ENCODE measurements around the gene ABTB2.

The ABTB2 gene

DNA sequence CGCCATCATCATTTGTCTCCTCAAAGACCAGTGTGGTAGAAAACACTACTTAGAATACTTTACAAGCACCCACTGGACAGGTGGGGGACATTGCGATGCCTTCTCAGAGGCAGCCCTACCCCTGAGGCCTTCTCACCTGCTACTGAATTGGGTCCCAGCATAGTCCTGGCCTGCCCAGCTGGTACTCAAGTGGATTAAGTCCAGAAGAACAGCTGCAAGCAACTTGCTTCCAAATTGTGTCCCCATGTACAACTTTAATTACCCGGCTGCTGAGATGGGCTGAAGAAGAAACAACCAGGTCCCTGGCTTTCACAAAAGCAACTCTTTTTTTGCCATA, 12.3 kb downstream of the ABTB2 start:
- Histone ChIP-seq H3K4me3 (ENCODE audit: low read depth in 1 of 2, low read length in 2 of 2) (no peak overlapping the region), H2AFZ (ENCODE audit: low read depth, low read length) (no peak overlapping the region), H4K20me1 (ENCODE audit: insufficient read depth, low read length) (no peaks in the 10 kb centered on the region), H3K4me2 (ENCODE audit: insufficient read depth, low read length) (no peak overlapping the region), H3K27me3 (ENCODE audit: insufficient read depth, low read length, poor library complexity) (peaks cover 41% of the 10 kb centered on the region), H3K79me2 (ENCODE audit: insufficient read depth, low read length) (no peaks in the 10 kb centered on the region), H3K4me1 (ENCODE audit: insufficient read depth, low read length) (no peaks in the 10 kb centered on the region), H3K9me3 (ENCODE audit: insufficient read depth, low read length, severe bottlenecking) (no peaks in the 10 kb centered on the region), H3K36me3 (ENCODE audit: insufficient read depth, low read length) (no peaks in the 10 kb centered on the region), H3K27ac (ENCODE audit: low read length) (no peak overlapping the region), H3K9ac (ENCODE audit: low read depth, low read length) (no peak overlapping the region)
- no peak for ATAC-seq (ENCODE audit: insufficient read depth, low read depth)
- no peak for DNase-seq
- no peak for TF ChIP-seq EZH2 (IDR thresholded peaks at IDR 0.05; ENCODE audit: borderline replicate concordance, low read depth, low read length, severe bottlenecking)
- TF ChIP-seq, protein P1, sequence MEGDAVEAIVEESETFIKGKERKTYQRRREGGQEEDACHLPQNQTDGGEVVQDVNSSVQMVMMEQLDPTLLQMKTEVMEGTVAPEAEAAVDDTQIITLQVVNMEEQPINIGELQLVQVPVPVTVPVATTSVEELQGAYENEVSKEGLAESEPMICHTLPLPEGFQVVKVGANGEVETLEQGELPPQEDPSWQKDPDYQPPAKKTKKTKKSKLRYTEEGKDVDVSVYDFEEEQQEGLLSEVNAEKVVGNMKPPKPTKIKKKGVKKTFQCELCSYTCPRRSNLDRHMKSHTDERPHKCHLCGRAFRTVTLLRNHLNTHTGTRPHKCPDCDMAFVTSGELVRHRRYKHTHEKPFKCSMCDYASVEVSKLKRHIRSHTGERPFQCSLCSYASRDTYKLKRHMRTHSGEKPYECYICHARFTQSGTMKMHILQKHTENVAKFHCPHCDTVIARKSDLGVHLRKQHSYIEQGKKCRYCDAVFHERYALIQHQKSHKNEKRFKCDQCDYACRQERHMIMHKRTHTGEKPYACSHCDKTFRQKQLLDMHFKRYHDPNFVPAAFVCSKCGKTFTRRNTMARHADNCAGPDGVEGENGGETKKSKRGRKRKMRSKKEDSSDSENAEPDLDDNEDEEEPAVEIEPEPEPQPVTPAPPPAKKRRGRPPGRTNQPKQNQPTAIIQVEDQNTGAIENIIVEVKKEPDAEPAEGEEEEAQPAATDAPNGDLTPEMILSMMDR (IDR thresholded peaks at IDR 0.05; ENCODE audit: borderline replicate concordance, extremely low read depth, low read length, poor library complexity, severe bottlenecking) = no peak

DNA sequence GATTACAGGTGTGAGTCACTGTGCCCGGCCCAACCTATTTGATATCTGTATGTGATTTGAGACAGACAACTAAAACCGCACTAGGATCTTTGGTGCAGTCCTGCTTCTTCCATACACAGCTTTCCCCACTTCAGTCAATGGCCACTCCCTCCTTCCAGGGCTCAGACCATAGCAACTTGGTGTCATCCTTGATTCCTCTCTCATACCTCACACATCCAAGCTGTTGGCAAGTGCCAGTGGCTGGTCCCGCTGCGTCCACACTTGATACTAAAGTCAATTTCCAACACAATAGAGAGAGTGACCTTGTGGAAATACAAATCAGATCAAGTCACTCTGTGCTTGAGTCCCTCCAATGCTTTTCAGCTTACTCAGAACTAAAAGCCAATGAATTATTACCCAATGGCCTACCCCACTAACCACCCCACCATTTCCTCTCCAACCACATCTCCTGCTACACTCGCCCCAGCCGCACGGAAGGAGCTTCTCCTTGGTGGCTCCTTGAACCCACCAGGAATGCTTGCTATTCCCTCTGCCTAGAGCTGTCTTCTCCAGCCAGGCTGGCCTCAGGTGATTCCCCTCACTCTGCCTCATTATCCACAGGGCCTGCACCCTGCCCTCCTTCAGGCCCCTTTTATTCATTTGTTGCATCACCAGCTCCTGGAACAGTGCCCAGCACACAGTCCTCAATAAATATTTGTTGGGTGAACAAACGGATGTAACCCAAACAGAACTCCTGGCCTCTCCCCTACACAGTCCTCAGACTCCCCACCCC, 12.9 kb downstream of the ABTB2 start:
- no peak overlapping the region for H3K4me2 ChIP-seq (ENCODE audit: insufficient read depth, low read length)
- H3K79me2 ChIP-seq (ENCODE audit: insufficient read depth, low read length) = no peaks in the 10 kb centered on the region
- no peak overlapping the region for H3K9ac ChIP-seq (ENCODE audit: low read depth, low read length)
- no peaks in the 10 kb centered on the region for H3K36me3 ChIP-seq (ENCODE audit: insufficient read depth, low read length)
- no peak for DNase-seq
- no peaks in the 10 kb centered on the region for H3K4me1 ChIP-seq (ENCODE audit: insufficient read depth, low read length)
- H2AFZ ChIP-seq (ENCODE audit: low read depth, low read length) = no peak overlapping the region
- TF ChIP-seq, protein P1 (IDR thresholded peaks at IDR 0.05; ENCODE audit: borderline replicate concordance, extremely low read depth, low read length, poor library complexity, severe bottlenecking) = no peak
- no peak for TF ChIP-seq EZH2 (IDR thresholded peaks at IDR 0.05; ENCODE audit: borderline replicate concordance, low read depth, low read length, severe bottlenecking)
- H3K27me3 ChIP-seq (ENCODE audit: insufficient read depth, low read length, poor library complexity) = peaks cover 43% of the 10 kb centered on the region
- H4K20me1 ChIP-seq (ENCODE audit: insufficient read depth, low read length) = no peaks in the 10 kb centered on the region
- H3K9me3 ChIP-seq (ENCODE audit: insufficient read depth, low read length, severe bottlenecking) = no peaks in the 10 kb centered on the region
- no peak overlapping the region for H3K4me3 ChIP-seq (ENCODE audit: low read depth in 1 of 2, low read length in 2 of 2)
- H3K27ac ChIP-seq (ENCODE audit: low read length) = no peak overlapping the region
- no peak for ATAC-seq (ENCODE audit: insufficient read depth, low read depth)

DNA sequence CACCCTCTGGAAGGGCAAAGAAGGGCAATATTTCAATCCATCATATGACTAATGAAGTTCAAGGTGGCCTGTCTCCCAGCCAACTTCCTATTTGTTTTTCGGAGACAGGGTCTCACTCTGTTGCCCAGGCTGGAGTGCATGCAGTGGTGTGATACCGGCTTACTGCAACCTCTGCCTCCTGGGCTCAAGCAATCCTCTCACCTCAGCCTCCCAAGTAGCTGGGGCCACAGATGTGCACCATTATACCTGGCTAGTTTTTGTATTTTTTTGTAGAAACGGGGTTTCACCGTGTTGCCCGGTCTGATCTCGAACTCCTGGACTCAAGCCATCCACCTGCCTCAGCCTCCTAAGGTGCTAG, 13.4 kb downstream of the ABTB2 start:
- H3K4me3 ChIP-seq (ENCODE audit: low read depth in 1 of 2, low read length in 2 of 2) = no peak overlapping the region
- no peak overlapping the region for H3K4me2 ChIP-seq (ENCODE audit: insufficient read depth, low read length)
- H3K9me3 ChIP-seq (ENCODE audit: insufficient read depth, low read length, severe bottlenecking) = no peaks in the 10 kb centered on the region
- ATAC-seq (ENCODE audit: insufficient read depth, low read depth) (no peak), DNase-seq (no peak)
- H3K27me3 ChIP-seq (ENCODE audit: insufficient read depth, low read length, poor library complexity) = peaks cover 41% of the 10 kb centered on the region
- H3K79me2 ChIP-seq (ENCODE audit: insufficient read depth, low read length) = no peaks in the 10 kb centered on the region
- H2AFZ ChIP-seq (ENCODE audit: low read depth, low read length) = no peak overlapping the region
- no peaks in the 10 kb centered on the region for H3K36me3 ChIP-seq (ENCODE audit: insufficient read depth, low read length)
- TF ChIP-seq EZH2 (IDR thresholded peaks at IDR 0.05; ENCODE audit: borderline replicate concordance, low read depth, low read length, severe bottlenecking) = no peak
- TF ChIP-seq, protein P1 (IDR thresholded peaks at IDR 0.05; ENCODE audit: borderline replicate concordance, extremely low read depth, low read length, poor library complexity, severe bottlenecking) = no peak
- no peak overlapping the region for H3K9ac ChIP-seq (ENCODE audit: low read depth, low read length)
- H3K27ac ChIP-seq (ENCODE audit: low read length) = no peak overlapping the region
- H4K20me1 ChIP-seq (ENCODE audit: insufficient read depth, low read length) = no peaks in the 10 kb centered on the region
- no peaks in the 10 kb centered on the region for H3K4me1 ChIP-seq (ENCODE audit: insufficient read depth, low read length)

Data from DND-41 (cell line).